NCI-H82 (cell line): ENCODE data around the gene CERK.

ENCODE experiments used
- DNase-seq: peaks from one replicate; lab custom pipeline; 2025; lab: John Stamatoyannopoulos, UW

CERK gene

GRCh38 chr22:46677323-46678002 lies 60.6 kb downstream of the CERK start:
- DNase-seq = no peak

DNA sequence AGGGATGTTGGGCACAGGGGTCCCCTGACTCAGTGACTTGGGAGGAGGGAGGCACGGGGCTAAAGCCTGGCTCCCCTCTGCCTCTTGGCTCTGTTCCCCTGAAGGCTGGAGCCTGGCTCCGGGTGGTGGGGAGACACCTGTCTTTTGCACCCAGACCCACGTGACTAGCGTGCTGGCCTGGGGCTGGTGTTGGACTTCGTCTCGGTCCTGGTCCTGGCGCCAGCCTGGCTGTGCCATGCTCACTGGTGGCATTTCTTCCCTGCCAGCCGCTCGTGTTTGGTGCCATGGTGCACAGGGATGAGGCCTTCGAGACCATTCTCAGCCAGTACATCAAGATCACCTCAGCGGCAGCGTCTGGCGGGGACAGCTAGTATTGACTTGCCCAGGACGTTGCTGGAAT lies 61.2 kb downstream of the CERK start:
- no peak for DNase-seq

DNA sequence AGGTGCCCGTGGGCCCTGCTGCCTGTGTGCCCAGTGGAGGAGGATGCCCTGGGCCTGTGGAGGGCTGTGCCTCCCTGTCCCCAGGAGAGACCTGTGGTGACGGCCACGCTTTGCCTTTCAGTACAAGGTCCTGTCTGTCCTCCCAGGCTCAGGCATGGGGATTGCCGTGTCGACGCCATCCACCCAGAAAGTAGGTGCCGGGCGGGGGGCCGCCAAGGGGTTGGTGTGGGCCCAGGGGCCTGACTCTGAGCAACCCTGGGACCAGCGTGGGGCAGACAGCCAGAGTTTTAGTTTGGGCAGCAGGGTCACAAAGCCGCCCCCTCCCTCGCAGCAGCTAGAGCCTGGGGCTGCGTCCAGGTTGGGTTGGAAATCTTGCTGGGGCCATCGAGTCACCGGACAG lies 61.6 kb downstream of the CERK start:
- no peak for DNase-seq

GRCh38 chr22:46675938-46676337 lies 62.1 kb downstream of the CERK start:
- DNase-seq = no peak

DNA sequence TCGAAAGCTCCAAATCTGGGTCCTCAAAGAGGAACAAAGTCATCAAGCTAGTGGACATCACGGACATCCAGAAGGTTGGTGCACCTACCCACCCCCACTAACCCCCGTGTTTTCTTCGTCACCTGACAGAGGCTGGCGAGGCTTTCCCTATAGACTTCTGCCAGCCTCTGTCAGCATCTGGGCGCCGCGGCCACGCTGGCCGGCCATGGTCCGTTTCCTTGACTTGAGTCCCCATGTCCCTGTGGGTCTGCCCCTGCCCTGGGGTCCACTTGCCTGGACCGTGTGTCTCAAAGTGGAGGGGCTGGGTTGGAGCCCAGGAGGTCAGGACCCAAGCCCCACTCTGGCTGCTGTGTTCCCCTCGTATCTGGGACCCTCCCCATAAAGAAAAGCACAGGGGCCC lies 62.6 kb downstream of the CERK start:
- DNase-seq = no peak

DNA sequence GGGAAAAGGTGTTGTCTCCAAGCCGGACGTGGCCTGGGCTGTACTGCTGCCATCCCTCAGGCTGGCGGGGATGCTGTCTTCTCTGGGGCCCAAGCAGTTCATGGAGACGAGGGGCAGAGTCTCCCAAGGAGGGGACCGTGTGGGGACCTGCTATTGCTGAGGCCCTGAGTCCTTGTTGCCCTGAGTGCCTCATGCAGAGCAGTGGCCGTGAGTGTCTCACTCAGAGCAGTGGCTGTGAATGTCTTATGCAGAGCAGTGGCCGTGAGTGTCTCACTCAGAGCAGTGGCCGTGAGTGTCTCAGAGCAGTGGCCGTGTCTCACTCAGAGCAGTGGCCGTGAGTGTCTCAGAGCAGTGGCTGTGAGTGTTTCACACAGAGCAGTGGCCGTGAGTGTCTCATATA lies 63.1 kb downstream of the CERK start:
- DNase-seq = no peak

- no peak for DNase-seq
Observed at GRCh38 chr22:46674367-46674781, 63.7 kb downstream of the CERK start.

DNA sequence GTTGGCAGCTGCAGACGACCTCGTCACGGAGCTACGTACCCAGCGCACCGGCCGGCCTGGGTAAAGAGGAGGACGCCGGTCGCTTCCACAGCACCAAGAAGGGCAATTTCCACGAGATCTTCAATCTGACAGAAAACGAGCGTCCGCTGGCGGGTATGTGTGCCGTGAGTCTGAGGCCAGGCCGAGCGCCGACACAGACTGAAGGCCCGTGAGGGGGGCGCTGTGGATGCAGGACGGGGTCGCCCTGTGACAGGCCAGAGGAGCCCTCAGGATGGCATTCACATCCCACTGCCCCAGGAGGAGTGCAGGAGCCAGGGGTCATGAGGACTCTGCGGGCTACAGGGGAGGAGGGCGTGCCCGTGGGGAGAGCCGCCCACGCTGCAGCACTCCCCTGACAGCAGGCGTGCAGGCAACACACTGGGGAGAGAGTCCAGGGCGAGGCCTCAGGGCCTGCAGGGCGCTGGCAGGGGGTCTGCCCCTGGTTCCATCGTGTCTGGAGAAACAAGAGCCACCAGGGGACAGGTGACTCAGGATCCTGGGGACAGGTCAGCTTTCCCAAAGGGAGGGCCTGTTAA lies 64.3 kb downstream of the CERK start:
- DNase-seq = no peak

GRCh38 chr22:46673205-46673604 lies 64.8 kb downstream of the CERK start:
- DNase-seq = no peak

DNA sequence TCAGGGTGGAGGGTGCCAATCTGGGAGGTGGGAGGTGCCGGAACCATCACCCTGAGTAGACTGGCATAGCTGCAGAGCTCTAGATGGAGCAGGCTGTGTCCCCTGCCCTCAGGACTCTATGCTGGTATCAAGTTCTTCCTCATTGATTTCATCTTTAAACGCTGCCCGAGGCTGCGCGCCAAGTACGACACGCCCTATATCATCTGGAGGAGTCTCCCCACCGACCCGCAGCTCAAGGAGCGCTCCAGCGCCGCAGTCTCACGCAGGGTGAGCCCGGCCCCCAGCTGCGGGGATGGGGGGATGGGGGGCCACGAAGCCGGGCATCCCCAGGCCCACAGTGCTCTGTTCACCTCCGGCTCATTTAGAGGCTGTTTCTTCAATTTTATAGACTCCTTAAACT lies 65.3 kb downstream of the CERK start:
- no peak for DNase-seq

DNA sequence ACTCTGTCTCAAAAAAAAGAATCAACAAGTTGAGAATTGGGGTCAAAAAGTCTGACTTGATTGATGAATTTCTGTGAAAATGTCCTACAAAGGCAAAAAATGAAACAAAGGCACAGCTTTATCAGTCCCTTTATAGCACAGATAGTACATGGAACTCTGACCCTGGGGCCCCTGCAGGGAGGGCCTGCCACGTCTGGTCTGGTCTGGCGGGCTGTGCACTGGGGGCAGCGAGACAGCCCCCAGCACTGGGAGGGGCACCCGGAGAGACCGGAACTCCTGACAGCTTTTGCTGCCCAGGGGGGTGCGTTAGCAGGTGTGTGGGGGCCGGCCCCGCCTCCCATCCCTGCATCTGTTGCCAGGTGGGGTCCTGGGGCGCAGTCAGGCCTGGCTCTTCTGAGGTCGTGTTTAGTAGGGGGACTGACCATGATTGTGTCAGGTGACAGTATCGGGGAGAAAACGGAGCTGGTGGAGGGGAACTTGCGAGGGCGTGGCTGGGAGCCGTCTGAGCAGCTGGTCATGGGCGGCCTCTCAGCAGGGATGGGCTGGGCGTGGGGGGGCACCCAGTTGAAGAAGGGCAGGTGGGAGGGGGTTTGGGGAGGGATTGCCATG lies 66.1 kb downstream of the CERK start:
- DNase-seq = no peak

DNA sequence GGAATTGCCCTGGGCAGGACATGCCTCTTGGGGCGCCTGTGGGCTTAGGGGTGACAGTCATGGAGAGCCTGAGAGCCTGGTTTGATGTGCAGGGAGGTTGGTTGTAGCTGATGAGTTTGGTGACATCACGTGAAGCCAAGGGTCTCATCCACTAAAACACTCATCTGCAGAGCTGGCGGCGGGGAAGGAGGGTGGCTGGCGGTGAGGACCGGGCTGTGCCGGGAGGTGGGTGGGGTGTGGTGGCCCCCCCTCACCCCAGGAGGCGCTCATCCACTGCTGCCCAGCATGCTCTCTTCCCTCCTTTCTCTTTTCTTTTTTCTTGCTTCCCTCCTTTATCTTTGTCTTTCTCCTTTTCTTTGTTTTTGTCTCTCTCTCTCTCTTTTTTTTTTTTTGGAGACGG lies 68.9 kb downstream of the CERK start:
- DNase-seq = no peak

- DNase-seq = no peak
Observed at GRCh38 chr22:46668116-46668515, 69.9 kb downstream of the CERK start.

DNA sequence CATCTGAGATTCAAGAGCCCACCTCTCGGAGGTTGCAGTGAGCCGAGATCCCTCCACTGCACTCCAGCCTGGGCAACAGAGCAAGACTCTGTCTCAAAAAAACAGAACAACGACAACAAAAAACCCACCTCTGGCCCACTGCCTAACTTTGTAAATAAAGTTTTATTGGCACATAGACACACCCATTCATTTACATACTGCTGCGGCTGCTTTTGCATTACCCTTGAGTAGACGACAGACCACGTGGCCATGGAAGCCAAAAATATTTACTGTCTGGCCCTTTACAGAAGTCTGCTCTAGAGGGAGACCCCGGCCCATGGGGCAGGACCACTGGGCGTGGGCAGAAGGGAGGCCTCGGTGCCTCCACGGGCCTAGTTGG lies 70.8 kb downstream of the CERK start:
- no peak for DNase-seq

DNA sequence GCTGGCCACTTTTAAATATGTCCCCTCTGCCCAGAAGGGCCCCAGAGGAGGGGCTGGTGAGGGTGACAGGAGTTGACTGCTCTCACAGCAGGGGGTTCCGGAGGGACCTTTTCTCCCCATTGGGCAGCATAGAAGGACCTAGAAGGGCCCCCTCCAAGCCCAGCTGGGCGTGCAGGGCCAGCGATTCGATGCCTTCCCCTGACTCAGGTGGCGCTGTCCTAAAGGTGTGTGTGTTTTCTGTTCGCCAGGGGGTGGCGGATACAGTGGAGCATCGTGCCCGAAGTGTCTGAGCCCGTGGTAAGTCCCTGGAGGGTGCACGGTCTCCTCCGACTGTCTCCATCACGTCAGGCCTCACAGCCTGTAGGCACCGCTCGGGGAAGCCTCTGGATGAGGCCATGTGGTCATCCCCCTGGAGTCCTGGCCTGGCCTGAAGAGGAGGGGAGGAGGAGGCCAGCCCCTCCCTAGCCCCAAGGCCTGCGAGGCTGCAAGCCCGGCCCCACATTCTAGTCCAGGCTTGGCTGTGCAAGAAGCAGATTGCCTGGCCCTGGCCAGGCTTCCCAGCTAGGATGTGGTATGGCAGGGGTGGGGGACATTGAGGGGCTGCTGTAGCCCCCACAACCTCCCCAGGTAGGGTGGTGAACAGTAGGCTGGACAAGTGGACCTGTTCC lies 71.3 kb downstream of the CERK start:
- DNase-seq = no peak

GRCh38 chr22:46665751-46666280 lies 72.2 kb downstream of the CERK start:
- DNase-seq = no peak

DNA sequence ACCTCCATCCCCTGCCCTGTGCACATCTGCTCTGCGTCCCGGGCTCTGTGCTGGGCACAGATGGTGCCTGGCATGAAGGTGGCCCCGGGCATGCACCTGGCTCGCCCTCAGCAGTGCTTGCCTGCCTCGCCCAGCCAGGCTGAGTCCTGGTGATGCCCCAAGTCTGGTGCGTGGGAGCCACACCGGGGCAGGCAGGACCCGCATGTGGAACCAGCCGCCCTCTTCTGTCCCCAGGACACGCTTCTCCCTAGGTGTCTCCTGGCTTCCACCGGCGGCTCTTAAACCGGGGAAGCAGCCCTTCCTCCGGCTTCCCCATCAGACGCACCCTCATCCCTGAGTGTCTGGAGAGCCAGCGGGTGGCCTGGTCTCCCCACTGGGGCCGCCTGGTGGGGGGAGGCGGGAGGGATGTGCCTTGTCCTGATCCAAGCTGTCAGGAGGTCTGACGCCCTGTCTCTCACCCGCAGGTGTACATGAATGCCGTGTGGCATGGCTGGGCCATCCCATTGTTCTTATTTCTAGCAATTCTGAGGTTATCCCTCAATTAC lies 72.8 kb downstream of the CERK start:
- no peak for DNase-seq

GRCh38 chr22:46664301-46664855 lies 73.7 kb downstream of the CERK start:
- no peak for DNase-seq

- DNase-seq = no peak
Observed at GRCh38 chr22:46663436-46664100, 74.5 kb downstream of the CERK start.

DNA sequence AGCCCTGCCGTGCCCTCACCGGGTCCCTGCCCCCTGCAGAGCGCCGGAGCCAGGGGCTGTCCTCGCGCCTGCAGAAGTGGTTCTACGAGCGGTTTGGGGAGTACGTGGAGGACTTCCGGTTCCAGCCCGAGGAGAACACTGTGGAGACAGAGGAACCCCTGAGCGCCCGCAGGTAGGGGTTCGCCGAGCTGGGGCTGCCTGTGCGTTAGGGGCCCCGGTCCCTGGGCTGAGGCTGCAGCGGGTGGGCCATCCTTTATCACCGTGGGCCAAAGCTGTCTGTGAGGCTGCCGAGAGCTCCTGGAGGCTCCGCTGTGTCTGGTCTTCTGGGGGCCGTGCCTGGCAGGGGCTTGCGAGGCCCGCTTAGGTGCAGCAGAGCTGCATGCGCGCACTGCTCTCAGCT lies 75.1 kb downstream of the CERK start:
- DNase-seq = no peak

DNA sequence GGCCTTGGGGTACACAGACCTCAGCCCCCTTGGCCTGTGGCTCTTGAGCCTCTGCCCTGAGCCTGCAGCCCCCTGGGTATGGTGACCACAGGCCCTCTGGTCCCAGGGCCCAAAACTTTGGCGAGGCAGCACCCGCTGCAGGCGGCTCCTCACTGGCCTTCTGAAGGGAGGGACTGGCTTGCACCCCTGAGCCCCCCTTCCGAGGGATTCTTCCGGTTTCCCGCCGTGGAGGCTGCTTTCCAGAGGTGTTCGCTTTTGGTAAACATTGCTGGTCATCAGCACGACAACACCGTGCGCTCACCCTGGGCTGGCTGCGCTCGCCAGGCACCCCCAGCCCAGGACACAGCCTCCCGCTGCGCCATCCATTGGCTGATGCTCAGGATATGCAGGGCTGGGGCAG lies 75.8 kb downstream of the CERK start:
- DNase-seq = no peak
